Peyer's patch (tissue), 4 donors: ENCODE results near the gene TSSK2. TPM values are rescaled to one million over a fixed set of nuclear protein-coding genes. Genes with fewer than 3 reads are reported as not detected.

Source experiments
- DNase-seq, 3 donors: peaks; one replicate each; pipeline ENCODE4 v3.0.0-alpha.2; 2017 to 2019
- H3K27ac ChIP-seq, 4 donors: fragments of 200-600 bp; sonication (generic); one replicate each; pipeline ENCODE4 v1.5.1; 2016 to 2019
- H3K27me3 ChIP-seq, 2 donors: fragments of 200-600 bp; sonication (generic); one replicate each; pipeline ENCODE4 v1.5.1; 2019
- H3K36me3 ChIP-seq, 3 donors: fragments of 200-600 bp; sonication (generic); one replicate each; pipeline ENCODE4 v1.5.1; 2016 to 2019
- H3K4me1 ChIP-seq, 4 donors: fragments of 200-600 bp; sonication (generic); one replicate each; pipeline ENCODE4 v1.5.1; 2016 to 2019
- H3K4me3 ChIP-seq, 4 donors: fragments of 200-600 bp; sonication (generic); 1 replicate in 3 of 4; 2 replicates in 1 of 4; pipeline ENCODE4 v1.5.1; 2016 to 2019; ENCODE audit warnings: mild to moderate bottlenecking in 1 of 4
- H3K9me3 ChIP-seq, 4 donors: fragments of 200-600 bp; sonication (generic); one replicate each; pipeline ENCODE4 v1.5.1; 2016 to 2019; ENCODE audit warnings: mild to moderate bottlenecking in 1 of 4
- CTCF ChIP-seq, 6 experiments: fragments of 450-650 bp in 4 of 6; fragments of 200-600 bp in 2 of 6; sonication (generic) in 1 of 6; IDR thresholded peaks; one replicate each; pipeline ENCODE4 v1.5.1; 2017 to 2019; ENCODE audit warnings: antibody characterized with exemption in 6 of 6, mild to moderate bottlenecking in 3 of 6, moderate library complexity in 1 of 6
- POLR2A ChIP-seq, 2 donors: fragments of 450-650 bp; IDR thresholded peaks; one replicate each; pipeline ENCODE4 v1.5.1; 2017; ENCODE audit warnings: antibody characterized with exemption in 2 of 2, mild to moderate bottlenecking in 2 of 2, moderate library complexity in 2 of 2
- total RNA-seq, 4 donors: library from RNA; depleted of rRNA; stranded (reverse); fragments of >200 nt; gene quantifications; one replicate each; pipeline ENCODE4 v1.1.0, GENCODE V29; 2016

Gene TSSK2
- total RNA-seq, 4 donors from 2014 or later, result 0.85 TPM; not detected in 3

GRCh38 chr22:19085233-19085718 is 45.8 kb upstream of the TSSK2 start:
- TF ChIP-seq CTCF (IDR thresholded peaks at IDR 0.05) (peak in 1 of 6 experiments; percentile 2), POLR2A (IDR thresholded peaks at IDR 0.05) (no peak)
- peaks cover 0 to 8% (median 0%) of the 10 kb centered on the region in 4 donors for H3K4me1 ChIP-seq

DNA sequence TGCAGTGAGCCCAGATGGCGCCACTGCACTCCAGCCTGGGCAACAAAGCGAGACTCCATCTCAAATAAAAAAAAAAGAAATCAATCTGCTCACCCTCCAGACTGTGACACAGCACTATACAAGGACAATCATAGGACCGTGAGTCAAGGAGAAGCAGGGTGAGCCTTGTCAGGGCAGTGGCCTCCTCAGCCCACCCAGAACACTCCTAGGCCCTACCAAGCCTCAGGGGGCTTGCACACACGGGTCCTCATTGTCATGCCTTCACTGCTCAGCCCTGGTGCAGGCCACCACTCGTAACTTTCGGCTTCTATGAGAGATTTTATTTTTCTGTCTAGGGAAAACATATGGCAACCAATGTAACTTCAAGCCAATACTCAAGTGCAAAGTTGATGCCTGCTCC is 44.7 kb upstream of the TSSK2 start:
- no peak overlapping the region for H3K27ac ChIP-seq
- peak in 1 of 3 donors; percentile 11 for DNase-seq

More at GRCh38 chr22:19085233-19085718, 45.8 kb upstream of the TSSK2 start:
- Histone ChIP-seq H3K36me3 (peaks cover 0 to 46% (median 0%) of the 10 kb centered on the region in 3 donors), H3K9me3 (no peaks in the 10 kb centered on the region), H3K27ac (no peak overlapping the region), H3K4me3 (no peak overlapping the region), H3K27me3 (no peaks in the 10 kb centered on the region)
- peak in 1 of 3 donors; percentile 13 for DNase-seq

DNA sequence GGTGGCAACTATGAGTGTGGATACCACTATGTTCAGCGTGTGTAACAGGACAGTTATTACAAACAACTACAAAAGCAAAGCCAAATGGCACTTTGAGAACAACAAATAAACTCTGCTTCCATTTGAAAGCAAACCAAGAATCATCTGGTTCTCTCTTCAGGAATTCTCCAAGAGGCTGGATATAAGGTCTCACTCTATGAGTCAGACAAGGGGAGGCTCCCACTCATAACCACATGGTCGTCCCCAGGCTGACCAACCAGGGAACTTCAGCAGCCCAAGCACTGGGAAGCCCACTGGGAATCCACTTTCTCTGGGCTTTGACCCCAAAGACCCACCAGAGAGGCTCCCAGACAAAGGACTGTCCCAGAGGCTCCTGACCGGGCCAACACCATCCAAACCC is 44.2 kb upstream of the TSSK2 start:
- H3K4me3 ChIP-seq, result no peak overlapping the region
- H3K27me3 ChIP-seq, result no peaks in the 10 kb centered on the region
- H3K36me3 ChIP-seq, result peaks cover 0 to 37% (median 0%) of the 10 kb centered on the region in 3 donors
- H3K27ac ChIP-seq, result no peak overlapping the region
- no peaks in the 10 kb centered on the region for H3K9me3 ChIP-seq
- peaks cover 0 to 8% (median 0%) of the 10 kb centered on the region in 4 donors for H3K4me1 ChIP-seq
- peak in 1 of 3 donors; percentile 11 for DNase-seq
- TF ChIP-seq POLR2A (IDR thresholded peaks at IDR 0.05) (no peak), CTCF (IDR thresholded peaks at IDR 0.05) (no peak)

More for the DNA sequence above, 44.7 kb upstream of the TSSK2 start:
- Histone ChIP-seq H3K9me3 (no peaks in the 10 kb centered on the region), H3K4me1 (peaks cover 0 to 8% (median 0%) of the 10 kb centered on the region in 4 donors), H3K36me3 (peaks cover 0 to 37% (median 0%) of the 10 kb centered on the region in 3 donors), H3K27me3 (no peaks in the 10 kb centered on the region), H3K4me3 (no peak overlapping the region)
- TF ChIP-seq CTCF (IDR thresholded peaks at IDR 0.05), result no peak
- TF ChIP-seq POLR2A (IDR thresholded peaks at IDR 0.05), result no peak

DNA sequence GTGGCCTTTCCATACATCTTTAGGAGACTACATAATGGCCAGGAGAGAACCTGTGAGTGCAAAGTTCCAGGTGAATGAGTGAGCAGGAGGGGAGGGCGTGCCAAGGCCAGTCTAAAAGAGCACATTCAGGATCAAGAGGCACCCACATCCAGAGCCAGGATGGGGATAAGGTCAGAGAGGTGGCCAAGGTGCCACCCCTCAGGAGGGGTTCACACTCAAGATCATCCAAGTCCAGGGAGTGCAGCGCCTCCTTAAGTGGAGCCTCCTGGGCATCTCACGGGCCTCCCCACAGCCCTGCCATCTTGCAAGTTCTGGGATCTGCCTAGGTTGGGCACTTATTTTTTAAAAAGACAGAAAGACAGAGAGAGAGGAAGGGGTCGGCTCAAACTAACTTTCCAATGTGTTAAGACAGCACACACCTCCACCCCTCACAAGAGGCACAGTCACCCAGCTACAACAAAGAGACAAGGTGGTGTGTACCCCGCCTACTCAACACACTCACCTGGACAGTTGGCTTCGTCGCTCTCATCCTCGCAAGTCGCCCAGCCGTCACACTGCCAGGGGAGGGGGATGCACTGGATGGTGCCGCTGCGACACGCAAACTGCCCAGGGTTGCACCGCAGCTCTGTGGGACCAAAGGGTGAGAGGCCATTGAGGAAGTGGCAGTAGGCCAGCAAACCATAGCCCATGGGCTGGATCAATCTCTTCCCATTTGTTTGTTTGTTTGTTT is 42.1 kb upstream of the TSSK2 start:
- H3K4me1 ChIP-seq, result peaks cover 0 to 8% (median 0%) of the 10 kb centered on the region in 4 donors
- TF ChIP-seq CTCF (IDR thresholded peaks at IDR 0.05) (no peak), POLR2A (IDR thresholded peaks at IDR 0.05) (no peak)
- H3K36me3 ChIP-seq, result peaks cover 0 to 37% (median 0%) of the 10 kb centered on the region in 3 donors
- DNase-seq, result peak in 1 of 3 donors; percentile 8
- no peak overlapping the region for H3K4me3 ChIP-seq
- no peaks in the 10 kb centered on the region for H3K27me3 ChIP-seq
- H3K9me3 ChIP-seq, result no peaks in the 10 kb centered on the region
- no peak overlapping the region for H3K27ac ChIP-seq

DNA sequence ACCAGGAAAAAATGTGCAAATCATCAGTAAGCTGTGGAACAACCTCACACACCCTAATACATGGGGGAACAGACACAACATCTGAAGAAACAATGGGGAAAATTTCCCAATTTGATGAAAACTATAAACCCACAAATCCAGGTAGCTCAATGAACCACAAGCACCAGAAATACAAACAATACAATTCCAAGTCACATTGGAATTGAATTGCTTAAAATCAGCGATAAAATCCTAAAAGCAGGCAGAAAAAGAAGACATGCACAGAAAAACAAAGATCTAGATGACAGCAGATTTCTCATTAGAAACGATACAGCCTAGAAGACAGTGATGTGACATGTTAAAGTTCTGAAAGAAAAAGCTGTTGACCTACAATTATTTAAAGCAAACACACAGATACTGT is 40.9 kb upstream of the TSSK2 start:
- no peaks in the 10 kb centered on the region for H3K27me3 ChIP-seq
- no peak for DNase-seq
- no peak overlapping the region for H3K4me3 ChIP-seq
- H3K36me3 ChIP-seq, result peaks cover 0 to 36% (median 0%) of the 10 kb centered on the region in 3 donors
- no peaks in the 10 kb centered on the region for H3K9me3 ChIP-seq
- TF ChIP-seq CTCF (IDR thresholded peaks at IDR 0.05) (no peak), POLR2A (IDR thresholded peaks at IDR 0.05) (no peak)
- H3K27ac ChIP-seq, result no peak overlapping the region
- peaks cover 0 to 8% (median 0%) of the 10 kb centered on the region in 4 donors for H3K4me1 ChIP-seq
